ENCODE data around the gene TXNRD3.

GRCh38 chr3:126580746-126581145, 74.2 kb downstream of the TXNRD3 start:
- TF ChIP-seq CTCF (IDR thresholded peaks at IDR 0.05) (no peak), MAX (IDR thresholded peaks at IDR 0.05; ENCODE audit: low read depth) (no peak), EZH2phosphoT487 (IDR thresholded peaks at IDR 0.05; ENCODE audit: borderline replicate concordance, low read depth) (no peak), EP300 (IDR thresholded peaks at IDR 0.05; ENCODE audit: borderline replicate concordance in 1 of 2, low read depth in 1 of 2, low read length in 1 of 2) (no peak)
